Measurements from ENCODE around the gene SOS1. TPM values are rescaled to one million over a fixed set of nuclear protein-coding genes. Genes with fewer than 3 reads are reported as not detected.
A peak's percentile ranks its signal among the peaks of the same experiment; 100 is the strongest.

The SOS1 gene
- total RNA-seq, 4 donors from 2014 or later: 55.9 to 80.8 (median 63.2) TPM

GRCh38 chr2:38959938-38960608 lies 160.8 kb downstream of the SOS1 start:
- H3K4me3 ChIP-seq (replicated peaks in 1 of 3): peak overlapping the region in 1 of 3 donors; percentile 40
- WGBS, 2 donors: 0 to 22% methylated on average over 7 to 9 of the region's 97 CpGs
- intact Hi-C loops (cut with DNase I): no loop called here

GRCh38 chr2:38959466-38959865 lies 161.4 kb downstream of the SOS1 start:
- intact Hi-C loops (cut with DNase I): no loop called here
- DNase-seq: no peak
- Histone ChIP-seq H3K4me1 (peaks cover 6 to 11% of the 10 kb centered on the region in 2 donors), H3K4me3 (replicated peaks in 1 of 3) (peak overlapping the region in 1 of 3 donors; percentile 40), H3K9me3 (no peaks in the 10 kb centered on the region), H3K27ac (no peak overlapping the region), H3K36me3 (no peaks in the 10 kb centered on the region), H3K27me3 (no peaks in the 10 kb centered on the region)
- TF ChIP-seq POLR2A (IDR thresholded peaks at IDR 0.05): no peak
- TF ChIP-seq CTCF (IDR thresholded peaks at IDR 0.05): no peak
- WGBS, 2 donors: 74 to 77% methylated on average over 24 of the region's 24 CpGs

More at GRCh38 chr2:38959938-38960608, 160.8 kb downstream of the SOS1 start:
- no peaks in the 10 kb centered on the region for H3K36me3 ChIP-seq
- no peaks in the 10 kb centered on the region for H3K27me3 ChIP-seq
- H3K9me3 ChIP-seq: no peaks in the 10 kb centered on the region
- TF ChIP-seq POLR2A (IDR thresholded peaks at IDR 0.05) (peak in 1 of 2 donors; percentile 18), CTCF (IDR thresholded peaks at IDR 0.05) (peak in 2 of 6 experiments; percentile 14 to 25)
- DNase-seq: peak; percentile 78 to 79
- H3K4me1 ChIP-seq: peaks cover 6 to 11% of the 10 kb centered on the region in 2 donors
- no peak overlapping the region for H3K27ac ChIP-seq

GRCh38 chr2:38957972-38958371 lies 162.9 kb downstream of the SOS1 start:
- 89 to 92% methylated on average over 5 of the region's 5 CpGs for WGBS, 2 donors

GRCh38 chr2:38951766-38952165 lies 169.1 kb downstream of the SOS1 start:
- intact Hi-C loops (cut with DNase I): no loop called here
- no peak for TF ChIP-seq POLR2A (IDR thresholded peaks at IDR 0.05)
- TF ChIP-seq CTCF (IDR thresholded peaks at IDR 0.05): no peak

More at GRCh38 chr2:38957972-38958371, 162.9 kb downstream of the SOS1 start:
- Histone ChIP-seq H3K36me3 (no peaks in the 10 kb centered on the region), H3K4me3 (replicated peaks in 1 of 3) (no peak overlapping the region), H3K9me3 (no peaks in the 10 kb centered on the region), H3K27me3 (no peaks in the 10 kb centered on the region), H3K4me1 (peaks cover 6 to 11% of the 10 kb centered on the region in 2 donors), H3K27ac (no peak overlapping the region)
- TF ChIP-seq POLR2A (IDR thresholded peaks at IDR 0.05) (no peak), CTCF (IDR thresholded peaks at IDR 0.05) (no peak)
- no peak for DNase-seq
- intact Hi-C loops (cut with DNase I): no loop called here

GRCh38 chr2:38948995-38949394 lies 171.9 kb downstream of the SOS1 start:
- 75 to 77% methylated on average over 4 of the region's 4 CpGs for WGBS, 2 donors
- TF ChIP-seq CTCF (IDR thresholded peaks at IDR 0.05) (no peak), POLR2A (IDR thresholded peaks at IDR 0.05) (no peak)

More at GRCh38 chr2:38951766-38952165, 169.1 kb downstream of the SOS1 start:
- H3K36me3 ChIP-seq: no peaks in the 10 kb centered on the region
- peaks cover 8 to 9% of the 10 kb centered on the region in 2 donors for H3K4me1 ChIP-seq
- no peak overlapping the region for H3K27ac ChIP-seq
- H3K27me3 ChIP-seq: no peaks in the 10 kb centered on the region
- H3K9me3 ChIP-seq: no peaks in the 10 kb centered on the region
- no peak overlapping the region for H3K4me3 ChIP-seq (replicated peaks in 1 of 3)
- no peak for DNase-seq

More at GRCh38 chr2:38948995-38949394, 171.9 kb downstream of the SOS1 start:
- intact Hi-C loops (cut with DNase I): loop anchor here (10.0 kb wide), 1 partner anchor 276 kb away; no protein-coding TSS in a partner anchor
- Histone ChIP-seq H3K4me1 (peaks cover 9 to 10% of the 10 kb centered on the region in 2 donors), H3K36me3 (no peaks in the 10 kb centered on the region), H3K27me3 (no peaks in the 10 kb centered on the region), H3K9me3 (no peaks in the 10 kb centered on the region), H3K27ac (no peak overlapping the region), H3K4me3 (replicated peaks in 1 of 3) (no peak overlapping the region)
- DNase-seq: no peak
